Vagina (tissue), 2 donors: Measurements from ENCODE around the gene ARHGAP40.

Experiments
- CTCF ChIP-seq, 3 experiments: fragments of 450-650 bp in 2 of 3; fragments of 200-600 bp in 1 of 3; sonication (generic) in 1 of 3; IDR thresholded peaks; one replicate each; pipeline ENCODE4 v1.5.1; 2017 to 2019; ENCODE audit warnings: antibody characterized with exemption in 3 of 3, mild to moderate bottlenecking in 2 of 3, moderate library complexity in 2 of 3
- POLR2A ChIP-seq, 2 donors: fragments of 450-650 bp; IDR thresholded peaks; one replicate each; pipeline ENCODE4 v1.6.1; 2017; ENCODE audit warnings: antibody characterized with exemption in 2 of 2, mild to moderate bottlenecking in 2 of 2, moderate library complexity in 2 of 2

- TF ChIP-seq CTCF (IDR thresholded peaks at IDR 0.05) (no peak), POLR2A (IDR thresholded peaks at IDR 0.05) (no peak)
These were observed 6.6 kb downstream of the ARHGAP40 start for GRCh38 chr20:38608188-38608587.
